HEK293 (cell line): ENCODE data around the gene PPM1J.

Experiments used
- CTCF ChIA-PET: fragments of 350-600 bp; formaldehyde crosslinking; extraction: SDS; loops from one replicate; lab custom pipeline; 2021; ENCODE audit warnings: antibody characterized with exemption; lab: Yijun Ruan, JAX
- POLR2A ChIA-PET: fragments of 300-600 bp; formaldehyde crosslinking; extraction: SDS; loops from one replicate; lab custom pipeline; 2020; ENCODE audit warnings: antibody characterized with exemption, inconsistent platforms; lab: Yijun Ruan, JAX
- H3K27ac ChIP-seq: fragments of 200-500 bp; sonication (Bioruptor generic); 2 replicates; pipeline ENCODE4 v1.5.1; 2014; ENCODE audit warnings: low read depth, low read length, control low read depth, inconsistent platforms; ENCODE audit errors: extremely low read depth
- H3K36me3 ChIP-seq, 2 experiments: fragments of 200-500 bp in 1 of 2; sonication (Bioruptor generic) in 1 of 2; 1 replicate in 1 of 2; 2 replicates in 1 of 2; pipeline ENCODE4 v1.5.1; 2014 to 2017; ENCODE audit warnings: inconsistent platforms in 2 of 2, low read length in 2 of 2; ENCODE audit not compliant: control insufficient read depth in 2 of 2, insufficient read depth in 1 of 2
- H3K4me1 ChIP-seq: fragments of 200-500 bp; sonication (Bioruptor generic); 2 replicates; pipeline ENCODE4 v1.5.1; 2014; ENCODE audit warnings: mild to moderate bottlenecking, low read length, inconsistent platforms; ENCODE audit not compliant: control insufficient read depth, insufficient read depth
- H3K4me3 ChIP-seq: 2 replicates; pipeline ENCODE4 v1.5.1; 2011; ENCODE audit warnings: low read depth, mild to moderate bottlenecking, control low read depth, low read length, moderate library complexity
- H3K9me3 ChIP-seq: fragments of 200-500 bp; sonication (Bioruptor generic); 2 replicates; pipeline ENCODE4 v1.5.1; 2014; ENCODE audit warnings: low read depth, low read length, inconsistent platforms; ENCODE audit not compliant: control insufficient read depth, insufficient read depth
- REPIN1 ChIP-seq: fragments of 450-650 bp; formaldehyde crosslinking; IDR thresholded peaks from 2 replicates; pipeline ENCODE4 v1.5.1; 2017; ENCODE audit warnings: missing biosample characterization, missing genetic modification characterization, low read depth
- TCF7L2 ChIP-seq: IDR thresholded peaks from 2 replicates; pipeline ENCODE4 v1.6.1; 2011; ENCODE audit warnings: low read depth, mild to moderate bottlenecking, inconsistent platforms, low read length, moderate library complexity, borderline replicate concordance
- ZBTB20 ChIP-seq: fragments of 450-650 bp; formaldehyde crosslinking; IDR thresholded peaks from 2 replicates; pipeline ENCODE4 v1.5.1; 2016; ENCODE audit warnings: missing biosample characterization, missing genetic modification characterization
- ZNF112 ChIP-seq: fragments of 450-650 bp; formaldehyde crosslinking; IDR thresholded peaks from 2 replicates; pipeline ENCODE4 v1.5.0; 2017; ENCODE audit warnings: missing biosample characterization, missing genetic modification characterization
- ZNF155 ChIP-seq: fragments of 450-650 bp; formaldehyde crosslinking; IDR thresholded peaks from 2 replicates; pipeline ENCODE4 v1.5.1; 2016; ENCODE audit warnings: missing biosample characterization, missing genetic modification characterization
- ZNF174 ChIP-seq: fragments of 450-650 bp; formaldehyde crosslinking; IDR thresholded peaks from 2 replicates; pipeline ENCODE4 v1.5.0; 2017; ENCODE audit warnings: missing biosample characterization, mild to moderate bottlenecking, missing genetic modification characterization
- ZNF184 ChIP-seq: fragments of 450-650 bp; IDR thresholded peaks from 2 replicates; pipeline ENCODE4 v1.5.1; 2018; ENCODE audit warnings: missing biosample characterization, mild to moderate bottlenecking, missing genetic modification characterization
- ZNF366 ChIP-seq: fragments of 450-650 bp; formaldehyde crosslinking; conservative IDR thresholded peaks from 2 replicates; pipeline ENCODE4 v1.5.1; 2016; ENCODE audit warnings: missing biosample characterization, missing genetic modification characterization
- ZNF391 ChIP-seq: fragments of 450-650 bp; formaldehyde crosslinking; IDR thresholded peaks from 2 replicates; pipeline ENCODE4 v1.5.1; 2016; ENCODE audit warnings: low read depth, missing biosample characterization, missing genetic modification characterization, borderline replicate concordance
- ZNF394 ChIP-seq: fragments of 450-650 bp; formaldehyde crosslinking; IDR thresholded peaks from 2 replicates; pipeline ENCODE4 v1.5.1; 2016; ENCODE audit warnings: missing biosample characterization, missing genetic modification characterization, mild to moderate bottlenecking, moderate library complexity, borderline replicate concordance
- ZNF398 ChIP-seq: fragments of 450-650 bp; formaldehyde crosslinking; IDR thresholded peaks from 2 replicates; pipeline ENCODE4 v1.5.1; 2017; ENCODE audit warnings: missing biosample characterization, missing genetic modification characterization
- ZNF548 ChIP-seq: fragments of 450-650 bp; formaldehyde crosslinking; IDR thresholded peaks from 2 replicates; pipeline ENCODE4 v1.5.1; 2016; ENCODE audit warnings: missing biosample characterization, missing genetic modification characterization
- ZNF677 ChIP-seq: fragments of 450-650 bp; IDR thresholded peaks from 2 replicates; pipeline ENCODE4 v1.5.0; 2018; ENCODE audit warnings: missing biosample characterization, mild to moderate bottlenecking, missing genetic modification characterization, moderate library complexity
- ZNF692 ChIP-seq: fragments of 450-650 bp; formaldehyde crosslinking; IDR thresholded peaks from 2 replicates; pipeline ENCODE4 v1.5.1; 2016; ENCODE audit warnings: missing biosample characterization, missing genetic modification characterization
- ZSCAN16 ChIP-seq: fragments of 450-650 bp; formaldehyde crosslinking; IDR thresholded peaks from 2 replicates; pipeline ENCODE4 v1.5.1; 2016; ENCODE audit warnings: missing biosample characterization, missing genetic modification characterization
- TF ChIP-seq, protein P1 (sequence below): fragments of 450-650 bp; formaldehyde crosslinking; IDR thresholded peaks from 2 replicates; pipeline ENCODE4 v1.5.1; 2016; ENCODE audit warnings: missing biosample characterization, missing genetic modification characterization

The PPM1J gene

GRCh38 chr1:112762541-112763500 is 47.7 kb upstream of the PPM1J start (continued):
- TF ChIP-seq TCF7L2 (0 out of 2 replicates have a peak, but pooled peaks have one; percentile 22), ZNF692 (tag by site-specific recombination) (no peak)

GRCh38 chr1:112761714-112762480 is 46.8 kb upstream of the PPM1J start:
- Histone ChIP-seq H3K9me3 (no peaks in the 10 kb centered on the region), H3K4me3 (no peak overlapping the region), H3K27ac (no peak overlapping the region), H3K4me1 (no peaks in the 10 kb centered on the region), H3K36me3 (no peaks in the 10 kb centered on the region)
- TF ChIP-seq ZBTB20 (tag by site-specific recombination) (peak; percentile 65; the same call in 1 of the 2 replicates), ZNF184 (tag by site-specific recombination) (no peak)
- ChIA-PET POLR2A (no interaction called here), CTCF (interaction anchor here (0.7 to 1.8 kb wide), 3 partner anchors 13 to 46 kb away, joined by 3 to 8 read pairs (median 8); a partner anchor contains a TSS)

DNA sequence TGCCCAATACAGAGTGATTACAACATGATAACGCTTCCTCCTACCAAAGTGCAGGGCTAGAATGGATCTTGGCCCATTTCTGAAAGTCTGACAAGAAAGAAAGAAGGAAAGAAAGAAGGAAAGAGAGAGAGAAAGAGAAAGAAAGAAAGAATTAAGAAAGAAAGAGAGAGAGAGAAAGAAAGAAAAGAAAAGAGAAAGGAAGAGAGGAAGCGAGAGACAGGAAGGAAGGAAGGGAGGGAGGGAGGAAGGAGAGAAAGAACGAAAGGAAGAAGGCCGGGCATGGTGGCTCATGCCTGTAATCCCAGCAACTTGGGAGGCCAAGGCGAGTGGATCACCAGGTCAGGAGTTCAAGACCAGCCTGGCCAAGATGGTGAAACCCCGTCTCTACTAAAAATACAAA is 44.1 kb upstream of the PPM1J start:
- Histone ChIP-seq H3K36me3 (no peaks in the 10 kb centered on the region), H3K27ac (no peak overlapping the region), H3K9me3 (no peaks in the 10 kb centered on the region)
- POLR2A ChIA-PET: no interaction called here
- TF ChIP-seq ZNF366 (tag by site-specific recombination) (peak; percentile 79), ZNF391 (tag by site-specific recombination) (no peak)
- TF ChIP-seq, all 188 proteins: peak for 1
- H3K4me1 ChIP-seq: no peaks in the 10 kb centered on the region
- CTCF ChIA-PET: no interaction called here
- no peak overlapping the region for H3K4me3 ChIP-seq

DNA sequence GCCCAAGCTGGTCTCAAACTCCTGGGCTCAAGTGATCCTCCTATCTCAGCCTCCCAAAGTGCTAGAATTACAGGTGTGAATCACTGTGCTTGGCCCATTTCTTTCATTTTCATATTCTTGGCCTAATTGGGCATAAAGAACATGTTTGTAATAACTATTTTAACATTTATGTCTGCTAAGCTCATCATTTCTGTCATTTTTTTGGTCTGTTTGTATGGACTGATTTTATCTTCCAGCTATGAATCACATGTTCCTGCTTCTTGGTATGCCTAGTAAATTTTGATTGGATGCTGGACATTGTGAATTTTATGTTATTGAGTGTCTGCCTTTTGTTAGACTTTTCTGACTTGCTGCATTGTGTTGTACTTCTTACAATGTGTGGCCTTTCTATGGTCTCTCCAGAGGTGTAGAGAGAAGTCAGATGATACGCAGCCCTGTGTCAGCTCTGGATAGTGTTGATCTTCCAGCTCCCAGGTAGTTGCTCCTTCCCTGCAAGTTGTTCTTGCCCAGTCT is 39.0 kb upstream of the PPM1J start:
- no peaks in the 10 kb centered on the region for H3K36me3 ChIP-seq
- no peaks in the 10 kb centered on the region for H3K9me3 ChIP-seq
- ChIA-PET POLR2A (no interaction called here), CTCF (interaction anchor here (0.9 to 2.6 kb wide), 4 partner anchors 8 to 47 kb away, joined by 3 to 13 read pairs (median 4); partner anchors contain the start of gene PPM1J)
- H3K4me3 ChIP-seq: no peak overlapping the region
- TF ChIP-seq ZNF677: no peak
- TF ChIP-seq, protein P1, sequence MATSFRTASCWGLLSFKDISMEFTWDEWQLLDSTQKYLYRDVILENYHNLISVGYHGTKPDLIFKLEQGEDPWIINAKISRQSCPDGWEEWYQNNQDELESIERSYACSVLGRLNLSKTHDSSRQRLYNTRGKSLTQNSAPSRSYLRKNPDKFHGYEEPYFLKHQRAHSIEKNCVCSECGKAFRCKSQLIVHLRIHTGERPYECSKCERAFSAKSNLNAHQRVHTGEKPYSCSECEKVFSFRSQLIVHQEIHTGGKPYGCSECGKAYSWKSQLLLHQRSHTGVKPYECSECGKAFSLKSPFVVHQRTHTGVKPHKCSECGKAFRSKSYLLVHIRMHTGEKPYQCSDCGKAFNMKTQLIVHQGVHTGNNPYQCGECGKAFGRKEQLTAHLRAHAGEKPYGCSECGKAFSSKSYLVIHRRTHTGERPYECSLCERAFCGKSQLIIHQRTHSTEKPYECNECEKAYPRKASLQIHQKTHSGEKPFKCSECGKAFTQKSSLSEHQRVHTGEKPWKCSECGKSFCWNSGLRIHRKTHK (tag by site-specific recombination): peak; percentile 97
- no peaks in the 10 kb centered on the region for H3K4me1 ChIP-seq
- H3K27ac ChIP-seq: no peak overlapping the region

GRCh38 chr1:112748396-112748795 is 33.3 kb upstream of the PPM1J start:
- no peaks in the 10 kb centered on the region for H3K36me3 ChIP-seq
- POLR2A ChIA-PET: no interaction called here
- no peak overlapping the region for H3K27ac ChIP-seq
- H3K9me3 ChIP-seq: no peaks in the 10 kb centered on the region
- no peak for TF ChIP-seq REPIN1 (tag by site-specific recombination)
- no peak for TF ChIP-seq ZSCAN16 (tag by site-specific recombination)
- TF ChIP-seq ZNF174 (tag by site-specific recombination): no peak
- no peak for TF ChIP-seq ZNF394 (tag by site-specific recombination)
- TF ChIP-seq ZNF155 (tag by site-specific recombination): no peak
- no peak for TF ChIP-seq ZNF548 (tag by site-specific recombination)
- TF ChIP-seq ZNF112 (tag by site-specific recombination): no peak
- TF ChIP-seq ZNF398 (tag by site-specific recombination): no peak
- CTCF ChIA-PET: no interaction called here
- no peaks in the 10 kb centered on the region for H3K4me1 ChIP-seq
- H3K4me3 ChIP-seq: no peak overlapping the region
